Effector memory CD4-positive, alpha-beta T cell (primary cell): ENCODE measurements around the gene MYOM3.

Experiments used
- DNase-seq, 3 donors: peaks; one replicate each; pipeline ENCODE4 v3.0.0-alpha.2; 2020
- H3K27ac ChIP-seq: 2 replicates; pipeline ENCODE4 v1.7.0; 2013; ENCODE audit warnings: mild to moderate bottlenecking, low read length, moderate library complexity; ENCODE audit not compliant: insufficient read depth, poor library complexity, severe bottlenecking
- H3K27me3 ChIP-seq: replicated peaks from 2 replicates; pipeline ENCODE4 v1.7.0; 2013; ENCODE audit warnings: mild to moderate bottlenecking, low read length; ENCODE audit not compliant: insufficient read depth, control insufficient read depth, poor library complexity, severe bottlenecking
- H3K36me3 ChIP-seq: 2 replicates; pipeline ENCODE4 v1.7.0; 2013; ENCODE audit warnings: mild to moderate bottlenecking, low read length, moderate library complexity; ENCODE audit not compliant: control insufficient read depth, insufficient read depth
- H3K4me1 ChIP-seq: 2 replicates; pipeline ENCODE4 v1.7.0; 2013; ENCODE audit warnings: low read length, mild to moderate bottlenecking; ENCODE audit not compliant: control insufficient read depth, insufficient read depth, poor library complexity, severe bottlenecking
- H3K4me3 ChIP-seq: 2 replicates; pipeline ENCODE4 v1.7.0; 2013; ENCODE audit warnings: low read length, low read depth, mild to moderate bottlenecking; ENCODE audit not compliant: insufficient read depth, poor library complexity, severe bottlenecking
- H3K9me3 ChIP-seq: 2 replicates; pipeline ENCODE4 v1.7.0; 2013; ENCODE audit warnings: mild to moderate bottlenecking, low read length, moderate library complexity; ENCODE audit not compliant: control insufficient read depth

The MYOM3 gene

DNA sequence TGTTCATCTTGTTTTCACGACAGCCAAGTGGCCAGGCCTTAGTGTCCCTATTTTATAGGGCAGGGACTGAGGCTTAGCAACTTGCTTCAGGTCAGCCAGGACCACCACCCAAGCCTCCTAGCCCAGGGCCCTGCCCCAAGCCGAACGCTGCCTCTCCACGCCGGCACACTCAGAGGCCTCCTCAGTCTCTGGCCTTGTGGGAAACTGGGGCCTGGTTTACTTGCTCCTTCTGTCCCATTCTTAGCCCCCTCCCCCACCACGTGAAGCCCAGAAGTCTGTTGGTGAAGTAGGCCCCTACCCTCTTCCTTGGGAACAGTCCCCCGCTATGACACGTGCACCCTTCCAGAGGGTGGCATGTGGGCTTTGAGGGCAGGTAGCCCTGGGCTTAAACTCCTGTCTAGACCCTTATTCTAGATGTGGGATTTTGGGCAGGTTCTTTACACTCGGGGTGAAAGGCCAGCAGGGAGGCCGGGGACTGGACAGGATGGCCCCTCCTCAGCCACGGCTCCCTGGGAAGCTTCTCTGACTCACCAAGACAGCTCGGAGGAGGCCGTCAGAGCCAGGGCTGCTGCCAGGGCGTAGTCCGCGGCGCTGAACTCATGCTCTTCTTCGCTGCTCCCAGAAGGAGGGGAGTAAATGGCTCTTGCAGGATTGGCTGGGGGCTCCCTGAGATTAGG lies 4.3 kb downstream of the MYOM3 start:
- Histone ChIP-seq H3K4me3 (no peak overlapping the region), H3K27ac (no peak overlapping the region), H3K36me3 (no peaks in the 10 kb centered on the region), H3K27me3 (no peaks in the 10 kb centered on the region), H3K4me1 (peaks cover 4% of the 10 kb centered on the region), H3K9me3 (no peaks in the 10 kb centered on the region)
- DNase-seq = no peak

DNA sequence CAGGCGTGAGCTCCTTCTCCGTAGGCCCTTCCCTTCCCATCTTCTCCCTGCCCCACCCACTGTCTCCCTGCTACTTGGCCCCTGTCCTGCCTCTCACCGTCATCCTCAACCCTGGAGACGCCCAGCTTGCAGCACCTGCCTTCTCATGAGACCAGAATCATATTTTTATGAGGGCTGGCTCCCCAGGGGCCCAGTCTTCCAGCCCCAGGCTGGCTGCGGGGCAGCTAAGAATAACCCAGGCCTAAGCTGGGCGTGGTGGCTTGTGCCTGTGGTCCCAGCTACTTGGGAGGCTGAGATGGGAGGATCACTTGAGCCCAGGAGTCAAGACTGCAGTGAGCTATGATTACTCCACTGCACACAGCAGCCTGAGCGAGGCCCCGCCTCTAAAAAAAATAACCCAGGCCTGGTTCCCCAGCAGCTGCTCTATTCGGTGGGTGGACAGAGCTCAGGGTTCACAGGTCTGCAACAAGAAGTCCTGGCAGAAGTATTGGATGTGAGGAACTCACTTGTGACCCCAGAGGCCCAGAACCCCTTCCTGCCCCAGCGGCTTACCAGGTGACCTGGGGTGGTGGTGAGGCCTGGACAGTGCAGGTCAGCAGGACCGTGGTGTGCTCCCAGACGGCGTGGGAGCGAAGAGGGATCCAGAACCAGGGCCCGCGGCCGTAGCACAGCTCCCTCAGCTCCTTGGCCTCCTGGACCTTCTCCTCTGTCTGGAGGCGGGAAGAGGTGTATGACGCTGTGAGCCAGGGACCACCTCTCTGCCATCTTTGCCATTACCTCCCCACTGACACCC lies 6.4 kb downstream of the MYOM3 start:
- Histone ChIP-seq H3K9me3 (no peaks in the 10 kb centered on the region), H3K27ac (no peak overlapping the region), H3K27me3 (no peaks in the 10 kb centered on the region), H3K4me1 (no peaks in the 10 kb centered on the region), H3K4me3 (no peak overlapping the region), H3K36me3 (no peaks in the 10 kb centered on the region)
- no peak for DNase-seq

DNA sequence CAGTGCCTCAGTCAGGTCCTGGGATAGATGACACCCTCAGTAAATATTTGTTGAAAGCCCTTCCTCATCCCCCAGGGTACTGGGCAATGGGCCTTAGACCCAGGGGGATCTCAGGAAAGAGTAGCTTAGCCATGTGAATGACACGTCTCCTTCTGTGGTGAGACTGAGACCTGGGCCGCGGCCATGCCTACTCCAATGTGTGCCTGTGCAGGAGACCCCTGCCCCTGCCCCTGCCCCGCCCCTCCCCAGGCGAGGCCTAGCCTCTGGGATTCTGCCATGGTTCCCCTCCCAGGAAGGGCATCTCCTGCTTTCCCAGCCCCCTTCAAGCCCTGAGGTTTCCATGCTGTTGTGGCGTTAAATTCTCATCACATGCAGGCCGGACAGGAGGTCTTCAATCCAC lies 7.1 kb downstream of the MYOM3 start:
- no peak for DNase-seq
- H3K4me3 ChIP-seq = no peak overlapping the region
- H3K4me1 ChIP-seq = no peaks in the 10 kb centered on the region
- no peaks in the 10 kb centered on the region for H3K36me3 ChIP-seq
- H3K27me3 ChIP-seq = no peaks in the 10 kb centered on the region
- no peak overlapping the region for H3K27ac ChIP-seq
- no peaks in the 10 kb centered on the region for H3K9me3 ChIP-seq

DNA sequence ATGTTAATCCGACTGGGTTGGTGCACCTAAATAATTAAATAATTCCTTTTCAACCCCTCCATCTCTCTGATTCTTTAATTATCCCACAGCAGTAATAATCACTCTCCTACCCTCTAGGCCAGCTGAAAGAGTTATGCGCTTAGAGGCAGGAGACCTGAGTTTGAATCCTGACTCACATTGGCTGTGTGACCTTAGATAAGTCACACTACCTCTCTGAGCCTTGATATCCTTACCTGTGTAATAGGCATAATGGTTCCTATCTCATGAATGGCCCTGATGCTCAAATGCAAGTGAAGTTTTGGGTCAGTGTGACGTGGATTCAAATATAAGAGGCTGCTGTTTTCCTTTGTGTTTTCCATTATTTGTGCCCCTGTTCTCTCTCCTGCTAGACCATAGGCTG lies 8.1 kb downstream of the MYOM3 start:
- H3K4me1 ChIP-seq = no peaks in the 10 kb centered on the region
- no peak overlapping the region for H3K27ac ChIP-seq
- H3K9me3 ChIP-seq = no peaks in the 10 kb centered on the region
- DNase-seq = no peak
- H3K4me3 ChIP-seq = no peak overlapping the region
- H3K36me3 ChIP-seq = no peaks in the 10 kb centered on the region
- no peaks in the 10 kb centered on the region for H3K27me3 ChIP-seq

DNA sequence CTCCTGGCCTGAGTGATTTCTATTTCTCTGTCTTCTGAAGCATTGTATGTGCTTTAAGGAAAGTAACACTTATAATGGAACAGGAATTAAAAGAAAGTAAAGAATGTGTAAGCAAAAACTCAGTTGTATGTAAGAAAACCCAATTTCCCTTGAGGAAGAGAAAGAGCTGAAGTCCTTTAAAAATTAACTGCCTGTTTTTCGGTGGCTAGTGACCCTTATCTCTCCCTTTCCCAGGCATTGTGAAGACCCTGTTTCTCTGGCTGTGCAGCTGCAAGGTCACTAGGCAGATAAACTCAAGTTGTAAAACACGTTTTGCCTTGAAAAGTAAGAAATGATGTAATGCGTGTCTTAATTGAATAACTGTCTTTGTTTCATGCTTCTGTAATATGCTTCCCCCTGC lies 8.5 kb downstream of the MYOM3 start:
- no peaks in the 10 kb centered on the region for H3K27me3 ChIP-seq
- H3K4me1 ChIP-seq = no peaks in the 10 kb centered on the region
- H3K27ac ChIP-seq = no peak overlapping the region
- H3K36me3 ChIP-seq = no peaks in the 10 kb centered on the region
- H3K4me3 ChIP-seq = no peak overlapping the region
- H3K9me3 ChIP-seq = no peaks in the 10 kb centered on the region
- no peak for DNase-seq

DNA sequence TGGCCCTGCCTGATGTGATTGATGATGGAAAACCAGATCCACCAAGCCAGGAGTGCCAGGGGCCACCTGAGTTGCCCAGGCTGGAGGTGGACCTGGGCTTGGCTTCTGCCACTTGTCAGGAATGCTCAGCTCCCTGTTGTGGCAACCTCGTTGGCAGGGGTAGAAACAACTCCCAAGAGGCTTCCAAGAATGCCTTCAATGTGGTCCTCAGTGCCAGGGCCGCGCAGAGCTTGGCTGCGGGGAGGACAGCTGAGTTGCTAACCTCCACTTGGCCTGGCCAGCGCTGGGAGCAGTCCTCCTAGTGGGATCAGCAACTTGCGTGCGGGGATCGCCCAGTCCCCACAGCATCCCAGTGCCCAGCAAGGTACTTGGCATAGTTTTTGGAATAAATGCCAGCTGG lies 9.0 kb downstream of the MYOM3 start:
- Histone ChIP-seq H3K4me1 (no peaks in the 10 kb centered on the region), H3K9me3 (no peaks in the 10 kb centered on the region), H3K27me3 (no peaks in the 10 kb centered on the region), H3K36me3 (no peaks in the 10 kb centered on the region), H3K27ac (no peak overlapping the region), H3K4me3 (no peak overlapping the region)
- DNase-seq = no peak

DNA sequence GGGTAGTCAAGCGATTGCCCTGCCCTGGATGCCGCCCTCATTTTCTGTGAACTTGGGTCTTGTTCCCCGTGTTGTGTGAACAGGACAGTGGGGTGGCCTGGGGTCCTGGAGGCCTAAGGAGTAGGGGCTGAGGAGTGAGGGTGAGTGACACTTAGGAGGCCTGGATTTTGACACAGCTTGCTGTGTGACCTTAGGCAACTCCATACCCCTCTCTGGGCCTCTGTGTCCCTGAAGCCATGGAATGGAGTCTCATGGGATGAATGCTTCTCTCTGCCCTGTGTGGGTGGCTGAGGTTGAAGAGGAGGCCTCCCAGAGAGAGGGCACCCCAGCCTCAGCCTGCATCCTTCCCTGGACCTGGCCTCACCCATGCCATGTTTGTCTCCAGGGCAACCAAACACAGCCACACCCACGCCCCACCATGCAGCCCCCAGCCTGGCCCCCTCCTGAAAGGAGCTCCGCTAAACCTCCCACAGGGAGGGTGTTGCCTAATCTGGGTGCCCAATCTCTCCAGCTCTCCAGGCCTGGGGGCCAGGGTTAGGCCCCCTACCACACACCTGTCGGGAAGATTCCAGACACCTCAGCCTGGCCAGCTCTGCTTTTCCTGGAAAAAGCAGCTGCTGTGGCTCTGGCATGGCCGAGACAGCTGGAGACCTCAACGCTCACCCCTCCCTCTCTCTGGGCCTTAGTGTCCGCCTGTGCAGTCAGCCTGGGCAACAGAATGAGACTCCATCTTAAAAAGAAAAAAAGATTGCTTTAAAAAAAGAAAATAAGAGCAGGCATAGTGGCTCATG lies 9.9 kb downstream of the MYOM3 start:
- DNase-seq = no peak
- Histone ChIP-seq H3K4me1 (no peaks in the 10 kb centered on the region), H3K9me3 (no peaks in the 10 kb centered on the region), H3K27ac (no peak overlapping the region), H3K36me3 (no peaks in the 10 kb centered on the region), H3K27me3 (no peaks in the 10 kb centered on the region), H3K4me3 (no peak overlapping the region)

DNA sequence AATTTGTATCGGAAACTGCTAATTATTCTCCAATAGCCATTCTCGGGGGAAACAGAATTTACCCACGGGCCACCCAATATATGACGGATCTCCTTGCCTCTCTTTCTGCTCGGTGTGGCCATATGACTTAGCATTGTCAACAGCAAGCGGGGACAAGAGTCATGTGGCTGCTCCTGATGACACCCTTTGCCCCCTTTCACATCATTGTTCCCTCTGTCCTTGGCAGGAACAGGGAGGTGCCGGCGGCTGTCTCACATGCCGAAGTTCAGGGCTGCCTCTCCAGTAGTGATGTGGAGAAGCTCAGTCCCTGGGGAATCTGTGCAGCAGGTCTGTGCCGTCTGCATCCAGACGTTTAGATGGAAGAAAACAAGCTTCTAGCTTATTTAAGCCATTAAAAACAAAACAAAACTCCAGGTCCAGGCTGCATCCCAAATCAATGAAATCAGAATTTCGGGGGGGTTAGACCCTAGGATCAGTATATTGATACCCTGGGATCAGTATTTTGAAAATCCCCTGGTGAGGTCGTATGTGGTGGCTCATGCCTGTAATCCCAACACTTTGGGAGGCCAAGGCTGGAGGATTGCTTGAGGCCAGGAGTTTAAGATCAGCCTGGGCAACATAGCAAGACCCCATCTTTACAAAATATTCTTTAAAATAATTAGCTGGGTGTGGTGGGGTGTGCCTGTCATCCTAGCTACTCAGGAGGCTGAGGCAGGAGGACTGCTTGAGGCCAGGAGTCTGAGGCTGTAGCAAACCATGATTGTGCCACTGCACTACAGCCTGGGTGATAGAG lies 10.8 kb downstream of the MYOM3 start:
- Histone ChIP-seq H3K4me3 (no peak overlapping the region), H3K27ac (no peak overlapping the region), H3K4me1 (no peaks in the 10 kb centered on the region), H3K27me3 (no peaks in the 10 kb centered on the region), H3K9me3 (no peaks in the 10 kb centered on the region), H3K36me3 (no peaks in the 10 kb centered on the region)
- no peak for DNase-seq

DNA sequence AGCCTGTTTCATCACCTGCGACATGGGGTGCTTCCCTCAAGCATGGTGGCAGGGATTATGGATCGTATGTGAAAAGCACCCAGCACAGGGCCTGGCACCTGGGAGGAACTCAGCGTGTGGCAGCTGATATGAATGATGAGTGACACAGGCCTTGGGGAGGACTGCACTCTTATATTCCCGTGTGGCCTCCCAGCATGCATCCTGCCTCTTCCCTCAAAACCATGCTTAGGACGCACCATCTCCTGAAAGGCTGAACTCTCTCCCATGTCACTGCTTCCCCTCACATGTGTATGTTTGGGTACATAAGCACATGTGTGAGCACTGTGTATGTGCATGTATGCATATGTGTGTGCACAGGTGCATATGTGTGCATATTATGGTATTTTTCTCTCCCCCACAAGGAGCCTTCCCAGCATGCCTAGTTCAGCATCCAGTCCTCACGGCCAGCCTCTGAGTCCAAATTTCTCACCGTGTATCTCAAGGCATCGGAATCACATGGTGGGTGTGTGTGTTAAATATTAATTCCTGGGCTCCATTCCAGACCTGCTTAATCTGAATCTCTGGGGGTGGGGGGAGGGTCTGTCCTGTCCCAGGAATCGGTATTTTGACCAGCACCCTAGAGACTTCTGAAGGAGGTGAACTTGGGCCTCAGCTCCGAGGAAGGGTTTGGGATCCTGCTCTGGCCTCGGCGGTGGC lies 12.8 kb downstream of the MYOM3 start:
- no peaks in the 10 kb centered on the region for H3K4me1 ChIP-seq
- H3K27me3 ChIP-seq = no peaks in the 10 kb centered on the region
- no peaks in the 10 kb centered on the region for H3K36me3 ChIP-seq
- DNase-seq = no peak
- no peak overlapping the region for H3K27ac ChIP-seq
- H3K4me3 ChIP-seq = no peak overlapping the region
- H3K9me3 ChIP-seq = no peaks in the 10 kb centered on the region
